Prostate gland (tissue), 2 donors: Measurements from ENCODE around the gene SEC14L1.

Experiments used
- POLR2AphosphoS5 ChIP-seq: sonication (generic); formaldehyde crosslinking; IDR thresholded peaks from one replicate; pipeline ENCODE4 v1.6.1; 2017; ENCODE audit warnings: antibody characterized with exemption
- TF ChIP-seq, protein P1 (sequence below), 4 experiments: fragments of 200-600 bp in 2 of 4; fragments of 450-650 bp in 2 of 4; sonication (generic) in 2 of 4; IDR thresholded peaks; 1 replicate in 3 of 4; 2 replicates in 1 of 4; pipeline ENCODE4 v1.5.1; 2016 to 2019; ENCODE audit warnings: antibody characterized with exemption in 4 of 4, mild to moderate bottlenecking in 2 of 4, moderate library complexity in 2 of 4

DNA sequence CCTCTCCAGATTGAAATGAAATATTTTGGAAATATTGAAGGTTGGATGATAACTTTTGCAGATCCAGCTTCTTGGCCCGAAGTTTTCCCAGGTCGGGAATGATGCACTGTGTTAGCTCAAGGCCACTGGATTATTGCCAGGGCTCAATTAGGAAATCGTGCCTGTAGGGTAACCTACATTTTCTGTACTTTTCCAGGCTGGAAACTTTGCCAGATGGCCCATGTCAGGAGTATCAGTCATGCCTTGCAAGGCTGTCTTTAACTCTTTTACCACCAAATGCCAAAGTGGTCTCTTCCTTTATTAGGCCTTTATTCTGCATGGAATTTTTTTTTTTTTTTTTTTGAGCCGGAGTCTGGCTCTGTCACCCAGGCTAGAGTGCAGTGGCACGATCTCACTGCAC lies 8.9 kb upstream of the SEC14L1 start:
- TF ChIP-seq, protein P1, sequence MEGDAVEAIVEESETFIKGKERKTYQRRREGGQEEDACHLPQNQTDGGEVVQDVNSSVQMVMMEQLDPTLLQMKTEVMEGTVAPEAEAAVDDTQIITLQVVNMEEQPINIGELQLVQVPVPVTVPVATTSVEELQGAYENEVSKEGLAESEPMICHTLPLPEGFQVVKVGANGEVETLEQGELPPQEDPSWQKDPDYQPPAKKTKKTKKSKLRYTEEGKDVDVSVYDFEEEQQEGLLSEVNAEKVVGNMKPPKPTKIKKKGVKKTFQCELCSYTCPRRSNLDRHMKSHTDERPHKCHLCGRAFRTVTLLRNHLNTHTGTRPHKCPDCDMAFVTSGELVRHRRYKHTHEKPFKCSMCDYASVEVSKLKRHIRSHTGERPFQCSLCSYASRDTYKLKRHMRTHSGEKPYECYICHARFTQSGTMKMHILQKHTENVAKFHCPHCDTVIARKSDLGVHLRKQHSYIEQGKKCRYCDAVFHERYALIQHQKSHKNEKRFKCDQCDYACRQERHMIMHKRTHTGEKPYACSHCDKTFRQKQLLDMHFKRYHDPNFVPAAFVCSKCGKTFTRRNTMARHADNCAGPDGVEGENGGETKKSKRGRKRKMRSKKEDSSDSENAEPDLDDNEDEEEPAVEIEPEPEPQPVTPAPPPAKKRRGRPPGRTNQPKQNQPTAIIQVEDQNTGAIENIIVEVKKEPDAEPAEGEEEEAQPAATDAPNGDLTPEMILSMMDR (IDR thresholded peaks at IDR 0.05), result no peak
- TF ChIP-seq POLR2AphosphoS5, result no peak
